HFFc6 (cell line): ENCODE data around the gene PSMD9. TPM values are rescaled to one million over a fixed set of nuclear protein-coding genes. Genes with fewer than 3 reads are reported as not detected.

ENCODE experiments used
- DNase-seq: peaks from one replicate; pipeline ENCODE4 v3.0.0-alpha.2; 2018
- H3K27ac Mint-ChIP-seq: 2 replicates; pipeline ENCODE4 v1.8.0; 2020; ENCODE audit warnings: mild to moderate bottlenecking, mixed read lengths
- H3K27me3 Mint-ChIP-seq: 2 replicates; pipeline ENCODE4 v1.8.0; 2021; ENCODE audit warnings: mild to moderate bottlenecking, moderate library complexity, mixed read lengths; ENCODE audit not compliant: insufficient read depth
- H3K36me3 Mint-ChIP-seq: 2 replicates; pipeline ENCODE4 v1.8.0; 2021; ENCODE audit warnings: low read depth, mixed read lengths
- H3K4me1 Mint-ChIP-seq: 2 replicates; pipeline ENCODE4 v1.8.0; 2020; ENCODE audit warnings: low read depth, mixed read lengths
- H3K4me3 Mint-ChIP-seq: 2 replicates; pipeline ENCODE4 v1.8.0; 2020; ENCODE audit warnings: mild to moderate bottlenecking, moderate library complexity, mixed read lengths
- H3K9me3 Mint-ChIP-seq: 2 replicates; pipeline ENCODE4 v1.8.0; 2020; ENCODE audit warnings: mild to moderate bottlenecking, mixed read lengths
- CTCF ChIP-seq: fragments of 200-600 bp; sonication (generic); IDR thresholded peaks from 2 replicates; pipeline ENCODE4 v1.5.0; 2021; ENCODE audit warnings: antibody characterized with exemption, mild to moderate bottlenecking
- total RNA-seq, 6 experiments: library from RNA; stranded (reverse); fragmentation: NEBNext Ultra II Directional; extraction: Animal tissue kit (Norgen Biotek cat#: 25700); gene quantifications; 2 replicates in 1 of 6; 3 replicates in 5 of 6; pipeline ENCODE4 v1.2.3, GENCODE V29; 2021

Gene PSMD9
- total RNA-seq, 6 experiments from 2014 or later = 63.4 to 84.7 (median 75.1) TPM

- Mint-ChIP-seq H3K36me3 (peaks cover 30% of the 10 kb centered on the region), H3K27me3 (no peaks in the 10 kb centered on the region), H3K9me3 (no peaks in the 10 kb centered on the region), H3K4me3 (no peak overlapping the region; the same call in 1 of the 2 replicates), H3K4me1 (peaks cover 7% of the 10 kb centered on the region), H3K27ac (no peak overlapping the region; the same call in 1 of the 2 replicates)
- peak; percentile 59 for DNase-seq
- TF ChIP-seq CTCF = no peak
Observed at GRCh38 chr12:121905746-121906145, 17.2 kb downstream of the PSMD9 start.

GRCh38 chr12:121908702-121909101 lies 20.1 kb downstream of the PSMD9 start:
- no peaks in the 10 kb centered on the region for H3K9me3 Mint-ChIP-seq
- peaks cover 7% of the 10 kb centered on the region for H3K4me1 Mint-ChIP-seq
- no peaks in the 10 kb centered on the region; the same call in 1 of the 2 replicates for H3K27me3 Mint-ChIP-seq
- no peak for DNase-seq
- H3K36me3 Mint-ChIP-seq = peaks cover 30% of the 10 kb centered on the region
- no peak overlapping the region for H3K4me3 Mint-ChIP-seq
- peak overlapping the region; percentile 17; the same call in 1 of the 2 replicates for H3K27ac Mint-ChIP-seq
- no peak for TF ChIP-seq CTCF

- Mint-ChIP-seq H3K4me3 (no peak overlapping the region), H3K36me3 (peaks cover 29% of the 10 kb centered on the region), H3K4me1 (no peaks in the 10 kb centered on the region), H3K27ac (no peak overlapping the region), H3K9me3 (no peaks in the 10 kb centered on the region), H3K27me3 (no peaks in the 10 kb centered on the region; the same call in 1 of the 2 replicates)
- no peak for DNase-seq
- TF ChIP-seq CTCF = no peak
Observed at GRCh38 chr12:121911824-121912585, 23.4 kb downstream of the PSMD9 start.

- Mint-ChIP-seq H3K9me3 (no peaks in the 10 kb centered on the region), H3K36me3 (peaks cover 28% of the 10 kb centered on the region), H3K4me3 (no peak overlapping the region), H3K27ac (no peak overlapping the region), H3K27me3 (peaks cover 1% of the 10 kb centered on the region), H3K4me1 (0 out of 2 replicates have a peak, but pooled peaks cover under 1% of the 10 kb centered on the region)
- no peak for DNase-seq
- TF ChIP-seq CTCF = no peak
Observed at GRCh38 chr12:121915841-121916321, 27.3 kb downstream of the PSMD9 start.

- Mint-ChIP-seq H3K36me3 (peaks cover 31% of the 10 kb centered on the region), H3K27ac (no peak overlapping the region), H3K27me3 (peaks cover 1% of the 10 kb centered on the region), H3K9me3 (no peaks in the 10 kb centered on the region), H3K4me1 (peaks cover 6% of the 10 kb centered on the region; the same call in 1 of the 2 replicates), H3K4me3 (no peak overlapping the region)
- peak; percentile 50; the same call in 1 of the 2 replicates for TF ChIP-seq CTCF
- no peak for DNase-seq
Observed at GRCh38 chr12:121916719-121917118, 28.1 kb downstream of the PSMD9 start.
